Epidermal melanocyte (primary cell): ENCODE measurements around the gene GDF7.
A peak's percentile ranks its signal among the peaks of the same experiment; 100 is the strongest.

Experiments used
- DNase-seq: peaks from one replicate; pipeline ENCODE4 v3.0.0; 2011; ENCODE audit warnings: low spot score; ENCODE audit not compliant: insufficient read length

Gene GDF7

GRCh38 chr2:20627712-20628380 lies 39.1 kb upstream of the GDF7 start:
- no peak for DNase-seq

- no peak for DNase-seq
Observed at GRCh38 chr2:20629181-20629580, 37.8 kb upstream of the GDF7 start.

- no peak for DNase-seq
Observed at GRCh38 chr2:20629581-20630171, 37.3 kb upstream of the GDF7 start.

GRCh38 chr2:20630967-20631366 lies 36.0 kb upstream of the GDF7 start:
- DNase-seq, result no peak

- DNase-seq, result no peak
Observed at GRCh38 chr2:20631617-20632307, 35.2 kb upstream of the GDF7 start.

GRCh38 chr2:20632446-20632990 lies 34.4 kb upstream of the GDF7 start:
- DNase-seq, result no peak

- no peak for DNase-seq
Observed at GRCh38 chr2:20633001-20633400, 33.9 kb upstream of the GDF7 start.

GRCh38 chr2:20633794-20634506 lies 33.0 kb upstream of the GDF7 start:
- DNase-seq, result no peak

- peak; percentile 36 for DNase-seq
Observed at GRCh38 chr2:20634507-20635112, 32.3 kb upstream of the GDF7 start.

- DNase-seq, result no peak
Observed at GRCh38 chr2:20635113-20635510, 31.8 kb upstream of the GDF7 start.

GRCh38 chr2:20635675-20636584 lies 31.0 kb upstream of the GDF7 start:
- DNase-seq, result peak; percentile 87

- no peak for DNase-seq
Observed at GRCh38 chr2:20637147-20637546, 29.8 kb upstream of the GDF7 start.

- no peak for DNase-seq
Observed at GRCh38 chr2:20638014-20638413, 28.9 kb upstream of the GDF7 start.

GRCh38 chr2:20638646-20639430 lies 28.1 kb upstream of the GDF7 start:
- DNase-seq, result no peak

GRCh38 chr2:20640411-20641122 lies 26.4 kb upstream of the GDF7 start:
- no peak for DNase-seq

- DNase-seq, result no peak
Observed at GRCh38 chr2:20641123-20641985, 25.6 kb upstream of the GDF7 start.

- peak; percentile 92 for DNase-seq
Observed at GRCh38 chr2:20642055-20642971, 24.6 kb upstream of the GDF7 start.
